K562 (cell line): ENCODE data around the gene OPCML.

Experiments used
- BRCA1 ChIP-seq, 2 experiments: fragments of 450-650 bp in 1 of 2; sonication (generic) in 1 of 2; formaldehyde crosslinking in 1 of 2; IDR thresholded peaks; 2 replicates each; pipeline versions ENCODE4 v1.5.0 to v1.6.1; 2017 to 2020; ENCODE audit warnings: mild to moderate bottlenecking in 1 of 2, missing genetic modification reagents in 1 of 2
- GABPA ChIP-seq: fragments of 200-800 bp; sonication (Bioruptor generic); conservative IDR thresholded peaks from 2 replicates; pipeline ENCODE4 v1.6.1; 2016; ENCODE audit warnings: low read depth, missing genetic modification characterization, missing compliant biosample characterization
- HMGXB4 ChIP-seq: sonication (generic); formaldehyde crosslinking; IDR thresholded peaks from 2 replicates; pipeline ENCODE4 v1.8.1; 2023; ENCODE audit warnings: mild to moderate bottlenecking, missing genetic modification reagents
- KLF16 ChIP-seq: IDR thresholded peaks from 2 replicates; pipeline ENCODE4 v1.6.1; 2016; ENCODE audit warnings: antibody characterized with exemption
- POLR2AphosphoS5 ChIP-seq: IDR thresholded peaks from 2 replicates; pipeline ENCODE4 v1.6.1; 2011; ENCODE audit warnings: mild to moderate bottlenecking, low read depth, low read length, moderate library complexity; ENCODE audit not compliant: control insufficient read depth, insufficient read depth
- TF ChIP-seq, protein P1 (sequence below): sonication (generic); formaldehyde crosslinking; IDR thresholded peaks from 2 replicates; pipeline ENCODE4 v1.5.0; 2020; ENCODE audit warnings: missing genetic modification reagents

GRCh38 chr11:132453406-132453805 lies 1078.9 kb downstream of the OPCML start:
- TF ChIP-seq HMGXB4 (no peak), BRCA1 (IDR thresholded peaks at IDR 0.05) (no peak), BRCA1 (CRISPR knock-in tag; IDR thresholded peaks at IDR 0.05) (no peak), GABPA (tag) (no peak), KLF16 (no peak), POLR2AphosphoS5 (no peak)
- TF ChIP-seq, protein P1, sequence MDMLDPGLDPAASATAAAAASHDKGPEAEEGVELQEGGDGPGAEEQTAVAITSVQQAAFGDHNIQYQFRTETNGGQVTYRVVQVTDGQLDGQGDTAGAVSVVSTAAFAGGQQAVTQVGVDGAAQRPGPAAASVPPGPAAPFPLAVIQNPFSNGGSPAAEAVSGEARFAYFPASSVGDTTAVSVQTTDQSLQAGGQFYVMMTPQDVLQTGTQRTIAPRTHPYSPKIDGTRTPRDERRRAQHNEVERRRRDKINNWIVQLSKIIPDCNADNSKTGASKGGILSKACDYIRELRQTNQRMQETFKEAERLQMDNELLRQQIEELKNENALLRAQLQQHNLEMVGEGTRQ (CRISPR knock-in tag): no peak
